Coronary artery (tissue), 2 donors: ENCODE results near the gene KCNA5.

ENCODE experiments used
- DNase-seq: peaks from one replicate; pipeline ENCODE4 v3.0.0-alpha.2; 2017; ENCODE audit warnings: low spot score
- H3K27ac ChIP-seq, 2 donors: fragments of 200-600 bp; sonication (generic); one replicate each; pipeline ENCODE4 v1.5.1; 2016 to 2019
- H3K4me3 ChIP-seq: fragments of 200-600 bp; sonication (generic); 2 replicates; pipeline ENCODE4 v1.5.1; 2016; ENCODE audit warnings: mild to moderate bottlenecking, moderate library complexity
- CTCF ChIP-seq: fragments of 200-600 bp; sonication (generic); IDR thresholded peaks from one replicate; pipeline ENCODE4 v1.5.1; 2019; ENCODE audit warnings: antibody characterized with exemption

The KCNA5 gene

GRCh38 chr12:5043589-5044419, at the start of gene KCNA5:
TSS of gene KCNA5 (plus strand) at chr12:5043879. CDS start at chr12:5044148, 269 bp downstream.
- DNase-seq: peak; percentile 90

GRCh38 chr12:4994622-4995021, 49.1 kb upstream of the KCNA5 start:
- TF ChIP-seq CTCF: no peak

More at GRCh38 chr12:5043589-5044419, at the start of gene KCNA5:
- no peak for TF ChIP-seq CTCF
- Histone ChIP-seq H3K4me3 (peak within 1 kb of the TSS; percentile 76), H3K27ac (peak within 1 kb of the TSS; percentile 92 to 96)

GRCh38 chr12:4996714-4997113, 47.0 kb upstream of the KCNA5 start:
- DNase-seq: no peak
- H3K4me3 ChIP-seq: no peak overlapping the region
- TF ChIP-seq CTCF: no peak
- H3K27ac ChIP-seq: no peak overlapping the region

More at GRCh38 chr12:4994622-4995021, 49.1 kb upstream of the KCNA5 start:
- DNase-seq: no peak
- Histone ChIP-seq H3K27ac (no peak overlapping the region), H3K4me3 (no peak overlapping the region)

GRCh38 chr12:4997939-4998338, 45.7 kb upstream of the KCNA5 start:
- TF ChIP-seq CTCF: no peak
- H3K4me3 ChIP-seq: no peak overlapping the region
- peak; percentile 82 for DNase-seq
- H3K27ac ChIP-seq: peak overlapping the region in 1 of 2 donors; percentile 56

- no peak for DNase-seq
- Histone ChIP-seq H3K4me3 (no peak overlapping the region), H3K27ac (no peak overlapping the region)
- TF ChIP-seq CTCF: no peak
Observed at GRCh38 chr12:5000204-5000603, 43.5 kb upstream of the KCNA5 start.

- DNase-seq: no peak
- TF ChIP-seq CTCF: no peak
- no peak overlapping the region for H3K27ac ChIP-seq
- H3K4me3 ChIP-seq: no peak overlapping the region
Observed at GRCh38 chr12:5000658-5001385, 42.9 kb upstream of the KCNA5 start.
